C4-2B (cell line): ENCODE measurements around the gene CELA1.
"Not testable (repeated sequence)": the region's sequence is repeated elsewhere in the genome, so short reads cannot be mapped to it uniquely, and the experiment has no call there.

Source experiments
- H3K27ac ChIP-seq: fragments of 450-650 bp; 2 replicates; pipeline ENCODE4 v1.5.1; 2017
- CTCF ChIP-seq: fragments of 450-650 bp; conservative IDR thresholded peaks from 2 replicates; pipeline ENCODE4 v1.5.1; 2017; ENCODE audit warnings: mild to moderate bottlenecking
- ZFX ChIP-seq: fragments of 450-650 bp; IDR thresholded peaks from 2 replicates; pipeline ENCODE4 v1.6.1; 2017

The CELA1 gene

GRCh38 chr12:51339750-51340149 is 6.7 kb downstream of the CELA1 start:
- TF ChIP-seq CTCF = no peak

GRCh38 chr12:51337336-51337735 is 9.1 kb downstream of the CELA1 start:
- H3K27ac ChIP-seq = not testable (repeated sequence)

More at GRCh38 chr12:51339750-51340149, 6.7 kb downstream of the CELA1 start:
- H3K27ac ChIP-seq = no peak overlapping the region

GRCh38 chr12:51335931-51336330 is 10.5 kb downstream of the CELA1 start:
- no peak overlapping the region for H3K27ac ChIP-seq
- TF ChIP-seq ZFX = no peak
- TF ChIP-seq CTCF = no peak

GRCh38 chr12:51334764-51335163 is 11.7 kb downstream of the CELA1 start:
- TF ChIP-seq CTCF = no peak
- TF ChIP-seq ZFX = no peak
- no peak overlapping the region for H3K27ac ChIP-seq

GRCh38 chr12:51333536-51333935 is 12.9 kb downstream of the CELA1 start:
- no peak overlapping the region for H3K27ac ChIP-seq
- TF ChIP-seq CTCF (no peak), ZFX (no peak)

- H3K27ac ChIP-seq = no peak overlapping the region
- TF ChIP-seq ZFX (no peak), CTCF (no peak)
These were observed 16.3 kb downstream of the CELA1 start for GRCh38 chr12:51330186-51330585.

GRCh38 chr12:51329742-51330141 is 16.7 kb downstream of the CELA1 start:
- TF ChIP-seq ZFX = no peak
- TF ChIP-seq CTCF = no peak
- no peak overlapping the region for H3K27ac ChIP-seq

GRCh38 chr12:51328587-51328986 is 17.9 kb downstream of the CELA1 start:
- TF ChIP-seq CTCF = no peak
- TF ChIP-seq ZFX = no peak
- no peak overlapping the region for H3K27ac ChIP-seq
